ENCODE measurements around the gene ABCA3. TPM values are rescaled to one million over a fixed set of nuclear protein-coding genes. Genes with fewer than 3 reads are reported as not detected.

Gene ABCA3
- 27.8 TPM for polyA plus RNA-seq (2012; ENCODE audit: insufficient read length, low read depth)

DNA sequence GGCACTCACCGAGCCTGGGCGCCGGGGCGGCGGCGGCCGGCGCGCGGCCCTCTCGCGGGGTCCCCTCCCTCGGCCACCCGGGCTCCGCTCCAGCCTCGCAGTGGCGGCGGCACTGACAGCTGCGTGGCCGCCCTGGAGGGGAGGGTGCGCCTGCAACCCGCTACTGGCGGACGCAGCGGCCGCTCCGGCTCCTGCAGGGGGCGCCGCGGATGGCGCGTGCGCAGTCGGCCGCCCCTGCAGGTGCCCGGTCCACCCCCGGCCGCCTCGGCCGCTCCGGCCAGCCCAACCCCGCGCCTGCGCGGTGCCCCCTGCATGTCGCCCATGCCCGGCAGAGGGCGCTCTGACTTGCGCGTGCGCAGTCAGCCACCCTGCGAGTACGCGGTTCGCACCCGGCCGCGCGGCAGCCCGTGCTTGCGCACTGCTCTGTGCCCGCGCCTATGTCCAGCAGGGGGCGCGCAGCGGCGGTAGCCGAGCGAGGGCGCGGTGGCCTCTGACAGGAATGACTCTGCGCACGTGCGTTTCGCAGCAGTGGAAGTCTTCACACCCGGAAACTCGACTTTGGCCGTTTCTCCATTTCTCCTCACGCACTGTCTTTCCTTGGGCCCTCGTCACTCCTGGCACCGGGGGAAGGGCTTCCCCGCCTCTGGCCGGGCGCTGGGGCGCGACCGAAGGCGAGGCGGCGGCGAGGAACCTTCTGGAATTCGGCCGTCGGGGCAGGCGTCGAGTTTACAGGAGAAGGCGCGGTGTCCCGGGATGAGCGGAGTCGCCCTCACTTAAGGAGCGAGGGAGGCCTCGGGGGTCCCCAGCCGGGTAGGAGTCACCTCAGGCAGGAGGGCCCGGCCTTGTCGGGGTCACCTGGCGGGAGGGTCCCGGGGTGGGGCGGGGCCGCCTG, at the start of gene ABCA3:
Gene ABCA3, minus strand, starts transcription at position 165 of the 892 bp plus-strand sequence. CDS start 14,262 bp downstream, outside the sequence.
- TF ChIP-seq SIN3A (IDR thresholded peaks at IDR 0.05; ENCODE audit: borderline replicate concordance, insufficient read depth, low read length) (no peak), POLR2AphosphoS5 (IDR thresholded peaks at IDR 0.05; ENCODE audit: low read depth, low read length) (0 out of 2 replicates have a peak, but pooled peaks have one; percentile 46), TAF1 (IDR thresholded peaks at IDR 0.05; ENCODE audit: borderline replicate concordance, insufficient read depth, low read length) (no peak), FOXP2 (optimal IDR thresholded peaks at IDR 0.05; ENCODE audit: borderline replicate concordance, extremely low read depth, extremely low read length, insufficient read depth) (peak; percentile 88)
- TF ChIP-seq, protein P1, sequence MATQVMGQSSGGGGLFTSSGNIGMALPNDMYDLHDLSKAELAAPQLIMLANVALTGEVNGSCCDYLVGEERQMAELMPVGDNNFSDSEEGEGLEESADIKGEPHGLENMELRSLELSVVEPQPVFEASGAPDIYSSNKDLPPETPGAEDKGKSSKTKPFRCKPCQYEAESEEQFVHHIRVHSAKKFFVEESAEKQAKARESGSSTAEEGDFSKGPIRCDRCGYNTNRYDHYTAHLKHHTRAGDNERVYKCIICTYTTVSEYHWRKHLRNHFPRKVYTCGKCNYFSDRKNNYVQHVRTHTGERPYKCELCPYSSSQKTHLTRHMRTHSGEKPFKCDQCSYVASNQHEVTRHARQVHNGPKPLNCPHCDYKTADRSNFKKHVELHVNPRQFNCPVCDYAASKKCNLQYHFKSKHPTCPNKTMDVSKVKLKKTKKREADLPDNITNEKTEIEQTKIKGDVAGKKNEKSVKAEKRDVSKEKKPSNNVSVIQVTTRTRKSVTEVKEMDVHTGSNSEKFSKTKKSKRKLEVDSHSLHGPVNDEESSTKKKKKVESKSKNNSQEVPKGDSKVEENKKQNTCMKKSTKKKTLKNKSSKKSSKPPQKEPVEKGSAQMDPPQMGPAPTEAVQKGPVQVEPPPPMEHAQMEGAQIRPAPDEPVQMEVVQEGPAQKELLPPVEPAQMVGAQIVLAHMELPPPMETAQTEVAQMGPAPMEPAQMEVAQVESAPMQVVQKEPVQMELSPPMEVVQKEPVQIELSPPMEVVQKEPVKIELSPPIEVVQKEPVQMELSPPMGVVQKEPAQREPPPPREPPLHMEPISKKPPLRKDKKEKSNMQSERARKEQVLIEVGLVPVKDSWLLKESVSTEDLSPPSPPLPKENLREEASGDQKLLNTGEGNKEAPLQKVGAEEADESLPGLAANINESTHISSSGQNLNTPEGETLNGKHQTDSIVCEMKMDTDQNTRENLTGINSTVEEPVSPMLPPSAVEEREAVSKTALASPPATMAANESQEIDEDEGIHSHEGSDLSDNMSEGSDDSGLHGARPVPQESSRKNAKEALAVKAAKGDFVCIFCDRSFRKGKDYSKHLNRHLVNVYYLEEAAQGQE (IDR thresholded peaks at IDR 0.05; ENCODE audit: insufficient read depth in 1 of 2, low read depth in 2 of 2, low read length in 2 of 2), result no peak

DNA sequence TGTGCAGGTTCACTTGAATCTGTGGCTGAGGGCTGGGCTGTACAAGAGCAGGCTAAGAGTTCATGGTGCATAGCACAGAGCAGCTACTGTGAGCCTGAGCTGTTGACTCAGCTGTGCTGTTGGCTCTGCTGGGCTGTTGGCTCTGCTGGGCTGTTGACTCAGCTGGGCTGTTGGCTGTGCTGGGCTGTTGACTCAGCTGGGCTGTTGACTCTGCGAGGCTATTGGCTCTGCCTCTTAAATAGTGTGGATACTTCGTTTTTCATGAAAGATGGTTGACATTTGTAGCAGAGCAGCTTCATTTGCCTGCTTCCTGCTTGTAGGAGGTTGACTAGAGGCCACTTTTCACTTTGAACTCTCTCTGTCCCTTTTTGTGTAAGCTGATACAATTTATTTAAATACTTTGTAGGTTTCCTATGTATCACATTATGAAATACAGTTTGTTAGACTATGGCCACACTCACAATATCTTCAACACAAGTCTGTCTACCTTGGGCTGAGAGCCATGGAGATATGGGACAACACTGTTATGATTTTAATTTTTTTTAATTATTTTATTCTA, 48.4 kb upstream of the ABCA3 start:
- TF ChIP-seq TAF1 (IDR thresholded peaks at IDR 0.05; ENCODE audit: borderline replicate concordance, insufficient read depth, low read length), result no peak
- TF ChIP-seq, protein P1 (IDR thresholded peaks at IDR 0.05; ENCODE audit: insufficient read depth in 1 of 2, low read depth in 2 of 2, low read length in 2 of 2), result no peak
- TF ChIP-seq POLR2AphosphoS5 (IDR thresholded peaks at IDR 0.05; ENCODE audit: low read depth, low read length), result no peak
- no peak for TF ChIP-seq FOXP2 (optimal IDR thresholded peaks at IDR 0.05; ENCODE audit: borderline replicate concordance, extremely low read depth, extremely low read length, insufficient read depth)
- TF ChIP-seq SIN3A (IDR thresholded peaks at IDR 0.05; ENCODE audit: borderline replicate concordance, insufficient read depth, low read length), result no peak; the same call in 1 of the 2 replicates

DNA sequence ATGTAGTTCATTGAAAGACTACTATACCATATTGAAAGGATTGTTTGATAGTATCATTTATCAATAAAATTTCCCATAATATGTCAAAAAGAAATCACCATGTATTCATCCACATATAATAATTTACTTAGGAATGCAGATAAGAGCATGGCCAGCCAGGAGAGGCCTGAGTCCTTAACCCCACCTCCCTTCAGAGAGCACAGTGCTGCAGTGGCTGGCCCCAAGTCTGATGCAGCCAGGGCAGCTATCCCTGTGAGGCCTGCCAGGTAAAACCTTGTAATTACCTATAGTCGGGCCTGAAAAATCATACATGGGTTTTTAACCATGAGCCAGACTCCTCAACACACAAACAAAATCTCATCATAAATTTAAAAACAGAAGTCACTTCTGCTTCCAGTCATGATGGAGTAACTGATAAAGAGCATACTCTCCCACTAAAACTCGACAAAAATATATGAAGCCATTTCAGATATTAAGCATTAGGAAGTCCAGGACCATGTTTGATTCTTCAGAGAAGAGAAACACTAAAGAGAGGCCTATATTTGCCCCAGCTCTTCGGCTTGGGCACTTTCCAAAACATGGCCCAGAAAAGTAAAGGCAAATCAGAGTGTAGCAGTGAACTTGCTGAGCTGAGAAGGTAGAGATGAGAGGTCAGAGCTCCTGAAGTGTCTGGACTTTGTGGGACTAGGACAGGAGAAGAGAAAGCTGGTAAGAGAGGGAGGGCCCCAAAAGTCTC, 47.8 kb upstream of the ABCA3 start:
- TF ChIP-seq POLR2AphosphoS5 (IDR thresholded peaks at IDR 0.05; ENCODE audit: low read depth, low read length) (no peak), FOXP2 (optimal IDR thresholded peaks at IDR 0.05; ENCODE audit: borderline replicate concordance, extremely low read depth, extremely low read length, insufficient read depth) (no peak), TAF1 (IDR thresholded peaks at IDR 0.05; ENCODE audit: borderline replicate concordance, insufficient read depth, low read length) (no peak), SIN3A (IDR thresholded peaks at IDR 0.05; ENCODE audit: borderline replicate concordance, insufficient read depth, low read length) (no peak)
- TF ChIP-seq, protein P1 (IDR thresholded peaks at IDR 0.05; ENCODE audit: insufficient read depth in 1 of 2, low read depth in 2 of 2, low read length in 2 of 2), result no peak

DNA sequence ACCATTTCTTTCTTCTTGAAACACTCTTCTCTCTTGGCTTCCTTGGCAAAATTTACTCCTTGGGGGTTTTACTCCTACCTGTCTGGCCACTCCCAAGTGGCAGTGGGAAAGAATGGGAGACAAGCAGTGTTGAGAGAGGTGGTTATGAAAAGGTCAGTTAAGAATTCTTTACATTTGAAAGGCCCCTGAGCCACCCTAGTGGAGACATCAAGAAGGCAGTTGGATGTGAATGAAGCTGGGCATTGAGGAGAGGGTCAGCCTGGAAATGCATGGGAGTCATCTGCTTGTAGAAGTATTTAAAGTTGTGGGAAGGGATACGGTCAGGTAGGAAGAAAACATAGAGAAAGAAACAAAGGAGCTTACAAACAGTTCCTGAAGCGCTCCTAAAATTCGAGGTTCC, 46.5 kb upstream of the ABCA3 start:
- TF ChIP-seq SIN3A (IDR thresholded peaks at IDR 0.05; ENCODE audit: borderline replicate concordance, insufficient read depth, low read length) (no peak), FOXP2 (optimal IDR thresholded peaks at IDR 0.05; ENCODE audit: borderline replicate concordance, extremely low read depth, extremely low read length, insufficient read depth) (no peak), TAF1 (IDR thresholded peaks at IDR 0.05; ENCODE audit: borderline replicate concordance, insufficient read depth, low read length) (no peak), POLR2AphosphoS5 (IDR thresholded peaks at IDR 0.05; ENCODE audit: low read depth, low read length) (no peak)
- TF ChIP-seq, protein P1 (IDR thresholded peaks at IDR 0.05; ENCODE audit: insufficient read depth in 1 of 2, low read depth in 2 of 2, low read length in 2 of 2), result no peak
